ENCODE data around the gene DACT3.

- TF ChIP-seq CTCF (IDR thresholded peaks at IDR 0.05), result no peak
- no peak for TF ChIP-seq POLR2A (IDR thresholded peaks at IDR 0.05)
Observed at GRCh38 chr19:46620716-46621115, 40.3 kb downstream of the DACT3 start.

Data from lower leg skin (tissue), 3 donors.